ENCODE data around the gene KRT76.

Gene KRT76

GRCh38 chr12:52792185-52793029, 15.3 kb upstream of the KRT76 start:
- H3K36me3 Mint-ChIP-seq (ENCODE audit: low read depth), result no peaks in the 10 kb centered on the region
- no peak overlapping the region for H3K4me3 Mint-ChIP-seq
- no peak overlapping the region for H3K27ac Mint-ChIP-seq
- H3K27me3 Mint-ChIP-seq (ENCODE audit: low read depth, poor library complexity), result peaks cover 49% of the 10 kb centered on the region
- DNase-seq, result no peak
- TF ChIP-seq, protein P1, sequence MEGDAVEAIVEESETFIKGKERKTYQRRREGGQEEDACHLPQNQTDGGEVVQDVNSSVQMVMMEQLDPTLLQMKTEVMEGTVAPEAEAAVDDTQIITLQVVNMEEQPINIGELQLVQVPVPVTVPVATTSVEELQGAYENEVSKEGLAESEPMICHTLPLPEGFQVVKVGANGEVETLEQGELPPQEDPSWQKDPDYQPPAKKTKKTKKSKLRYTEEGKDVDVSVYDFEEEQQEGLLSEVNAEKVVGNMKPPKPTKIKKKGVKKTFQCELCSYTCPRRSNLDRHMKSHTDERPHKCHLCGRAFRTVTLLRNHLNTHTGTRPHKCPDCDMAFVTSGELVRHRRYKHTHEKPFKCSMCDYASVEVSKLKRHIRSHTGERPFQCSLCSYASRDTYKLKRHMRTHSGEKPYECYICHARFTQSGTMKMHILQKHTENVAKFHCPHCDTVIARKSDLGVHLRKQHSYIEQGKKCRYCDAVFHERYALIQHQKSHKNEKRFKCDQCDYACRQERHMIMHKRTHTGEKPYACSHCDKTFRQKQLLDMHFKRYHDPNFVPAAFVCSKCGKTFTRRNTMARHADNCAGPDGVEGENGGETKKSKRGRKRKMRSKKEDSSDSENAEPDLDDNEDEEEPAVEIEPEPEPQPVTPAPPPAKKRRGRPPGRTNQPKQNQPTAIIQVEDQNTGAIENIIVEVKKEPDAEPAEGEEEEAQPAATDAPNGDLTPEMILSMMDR (IDR thresholded peaks at IDR 0.05), result no peak
- no peaks in the 10 kb centered on the region for H3K9me3 Mint-ChIP-seq
- H3K4me1 Mint-ChIP-seq, result no peaks in the 10 kb centered on the region

GRCh38 chr12:52791271-52792184, 14.4 kb upstream of the KRT76 start:
- Mint-ChIP-seq H3K36me3 (ENCODE audit: low read depth) (no peaks in the 10 kb centered on the region), H3K9me3 (no peaks in the 10 kb centered on the region), H3K4me1 (no peaks in the 10 kb centered on the region), H3K4me3 (no peak overlapping the region), H3K27me3 (ENCODE audit: low read depth, poor library complexity) (peaks cover 56% of the 10 kb centered on the region), H3K27ac (no peak overlapping the region)
- TF ChIP-seq, protein P1 (IDR thresholded peaks at IDR 0.05), result no peak
- no peak for DNase-seq

DNA sequence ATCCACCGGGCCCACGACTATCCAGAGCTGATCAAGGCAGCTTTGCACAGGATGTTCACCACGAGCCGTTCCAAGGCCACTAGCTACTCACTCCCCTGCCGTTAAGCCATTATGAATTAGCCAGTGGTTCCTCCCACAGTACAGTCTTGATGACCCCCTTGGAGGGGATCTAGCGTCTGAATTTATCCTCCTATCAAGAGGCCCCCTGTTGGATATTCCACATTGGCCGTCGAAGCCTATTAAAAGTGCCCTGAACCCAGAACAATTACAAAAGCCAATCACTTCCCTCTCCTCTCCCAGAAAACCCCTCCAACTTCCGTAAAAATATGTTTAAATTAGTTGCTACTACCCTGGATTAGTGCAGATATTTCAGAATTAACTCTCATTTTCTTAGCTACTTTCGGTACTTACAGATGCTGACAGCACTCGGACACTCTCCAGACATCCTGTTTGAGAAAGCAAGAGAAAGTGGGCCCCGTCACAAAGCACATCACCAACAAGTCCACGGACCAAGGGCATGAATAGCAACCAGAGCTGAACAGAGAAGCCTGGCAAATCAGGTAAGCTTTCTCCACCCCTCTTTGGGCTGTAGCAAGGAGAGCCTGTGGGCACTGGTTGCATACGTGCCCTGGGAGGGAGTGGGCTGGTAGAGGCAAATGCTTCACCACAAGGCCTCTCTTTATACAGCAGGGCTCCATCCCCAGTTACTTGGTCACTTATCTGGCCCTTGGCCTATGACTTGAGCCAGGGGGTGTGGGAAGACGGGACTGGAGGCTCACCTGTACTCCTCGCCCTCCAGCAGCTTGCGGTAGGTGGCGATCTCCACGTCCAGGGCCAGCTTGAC, 13.5 kb upstream of the KRT76 start:
- no peaks in the 10 kb centered on the region for H3K4me1 Mint-ChIP-seq
- TF ChIP-seq, protein P1 (IDR thresholded peaks at IDR 0.05), result no peak
- no peaks in the 10 kb centered on the region for H3K36me3 Mint-ChIP-seq (ENCODE audit: low read depth)
- no peak overlapping the region for H3K4me3 Mint-ChIP-seq
- H3K27me3 Mint-ChIP-seq (ENCODE audit: low read depth, poor library complexity), result peaks cover 58% of the 10 kb centered on the region
- no peak overlapping the region for H3K27ac Mint-ChIP-seq
- no peaks in the 10 kb centered on the region for H3K9me3 Mint-ChIP-seq
- no peak for DNase-seq

DNA sequence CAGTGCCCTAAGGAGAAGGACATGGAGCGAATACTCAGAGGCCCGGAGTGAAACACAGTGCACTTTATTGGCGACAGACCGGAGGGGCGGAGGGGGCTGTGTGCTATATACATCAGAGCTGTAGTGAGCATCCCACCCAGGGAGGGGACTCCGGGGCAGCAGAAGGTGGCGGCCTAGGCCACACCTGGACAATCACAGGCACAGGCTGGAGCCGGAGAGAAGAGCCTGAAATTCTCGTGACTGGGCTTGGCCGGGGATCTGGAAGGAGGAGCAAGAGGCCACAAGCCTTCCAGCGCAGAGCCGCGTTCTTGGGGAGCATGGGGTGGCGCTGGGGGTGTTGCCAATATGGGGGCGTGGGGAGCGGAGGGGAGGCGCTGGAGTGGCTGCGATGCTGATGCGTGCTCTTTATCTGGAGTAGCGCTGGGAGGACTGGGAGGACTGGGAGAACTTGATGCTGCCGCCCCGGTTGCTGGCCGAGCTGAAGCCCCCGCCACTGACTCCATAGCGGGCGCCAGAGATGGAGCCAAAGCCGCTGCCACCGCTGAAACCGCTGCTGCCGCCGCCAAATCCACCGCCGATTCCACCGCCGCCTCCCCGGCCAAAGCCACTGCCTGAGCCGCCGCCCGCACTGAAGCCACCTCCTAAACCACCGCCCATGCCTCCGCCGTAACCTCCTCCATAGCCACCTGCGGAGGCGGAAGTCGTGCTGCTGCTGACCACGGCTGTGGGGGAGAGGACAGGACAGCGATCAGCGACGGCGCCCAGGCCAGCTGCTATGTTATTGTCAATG, 12.7 kb upstream of the KRT76 start:
- Mint-ChIP-seq H3K4me1 (no peaks in the 10 kb centered on the region), H3K27ac (peak overlapping the region; percentile 47), H3K36me3 (ENCODE audit: low read depth) (no peaks in the 10 kb centered on the region), H3K9me3 (no peaks in the 10 kb centered on the region), H3K4me3 (peak overlapping the region; percentile 49), H3K27me3 (ENCODE audit: low read depth, poor library complexity) (peaks cover 64% of the 10 kb centered on the region)
- peak; percentile 36 for DNase-seq
- TF ChIP-seq, protein P1 (IDR thresholded peaks at IDR 0.05), result no peak
